WTC11 (cell line): ENCODE measurements around the gene TNRC18. TPM values are rescaled to one million over a fixed set of nuclear protein-coding genes. Genes with fewer than 3 reads are reported as not detected.

Experiments used
- ATAC-seq: fragments of 200-7000 bp; cut with Tn5 transposase; 2 replicates; pipeline ENCODE4 v1.10.0; 2021; ENCODE audit warnings: mild to moderate bottlenecking, moderate library complexity
- CTCF ChIA-PET: fragments of 300-600 bp; sonication (Branson Sonifier 250); formaldehyde crosslinking; loops from one replicate; lab custom pipeline; 2021; ENCODE audit warnings: antibody characterized with exemption; lab: Charles Lee
- POLR2A ChIA-PET: fragments of 350-600 bp; sonication (Branson Sonifier 250); formaldehyde crosslinking; loops from one replicate; lab custom pipeline; 2021; ENCODE audit warnings: antibody characterized with exemption; lab: Charles Lee
- DNase-seq: peaks from one replicate; pipeline ENCODE4 v3.0.0; 2021; ENCODE audit warnings: low spot score
- H3K27ac Mint-ChIP-seq: 2 replicates; pipeline ENCODE4 v1.8.0; 2021; ENCODE audit warnings: mixed read lengths
- H3K27me3 Mint-ChIP-seq: 2 replicates; pipeline ENCODE4 v1.8.0; 2021; ENCODE audit warnings: low read depth, mild to moderate bottlenecking, moderate library complexity, mixed read lengths
- H3K36me3 Mint-ChIP-seq: 2 replicates; pipeline ENCODE4 v1.8.0; 2021; ENCODE audit warnings: mixed read lengths
- H3K4me1 Mint-ChIP-seq: 2 replicates; pipeline ENCODE4 v1.8.0; 2022; ENCODE audit warnings: mixed read lengths
- H3K4me3 Mint-ChIP-seq: 2 replicates; pipeline ENCODE4 v1.8.0; 2021; ENCODE audit warnings: mild to moderate bottlenecking, moderate library complexity, mixed read lengths
- H3K9me3 Mint-ChIP-seq: 2 replicates; pipeline ENCODE4 v1.8.0; 2021; ENCODE audit warnings: mixed read lengths
- ARID4B ChIP-seq: sonication (generic); formaldehyde crosslinking; IDR thresholded peaks from 2 replicates; pipeline ENCODE4 v1.8.0; 2023; ENCODE audit warnings: missing genetic modification reagents, mild to moderate bottlenecking, borderline replicate concordance
- ATF6 ChIP-seq: sonication (generic); formaldehyde crosslinking; IDR thresholded peaks from 2 replicates; pipeline ENCODE4 v1.8.1; 2023; ENCODE audit warnings: mild to moderate bottlenecking, missing genetic modification reagents
- CDX4 ChIP-seq: fragments of 250-450 bp; sonication (Bioruptor Pico); IDR thresholded peaks from 2 replicates; pipeline ENCODE4 v1.9.0; 2021; ENCODE audit warnings: moderate library complexity, mild to moderate bottlenecking, inconsistent platforms, borderline replicate concordance
- CREB1 ChIP-seq: sonication (generic); formaldehyde crosslinking; IDR thresholded peaks from 2 replicates; pipeline ENCODE4 v1.8.0; 2023; ENCODE audit warnings: mild to moderate bottlenecking, missing genetic modification reagents
- CREM ChIP-seq: sonication (generic); formaldehyde crosslinking; IDR thresholded peaks from 2 replicates; pipeline ENCODE4 v1.8.1; 2022; ENCODE audit warnings: mild to moderate bottlenecking, missing genetic modification reagents, moderate library complexity
- E2F5 ChIP-seq: sonication (generic); formaldehyde crosslinking; IDR thresholded peaks from 2 replicates; pipeline ENCODE4 v1.8.1; 2022; ENCODE audit warnings: mild to moderate bottlenecking, moderate library complexity, missing genetic modification reagents
- GTF2I ChIP-seq: fragments of 250-450 bp; sonication (Bioruptor Pico); conservative IDR thresholded peaks from 2 replicates; pipeline ENCODE4 v1.4.0; 2021; ENCODE audit warnings: mild to moderate bottlenecking
- HMGXB4 ChIP-seq: sonication (generic); formaldehyde crosslinking; IDR thresholded peaks from 2 replicates; pipeline ENCODE4 v1.8.1; 2023; ENCODE audit warnings: mild to moderate bottlenecking, moderate library complexity, missing genetic modification reagents
- IRF2 ChIP-seq: sonication (generic); formaldehyde crosslinking; IDR thresholded peaks from 2 replicates; pipeline ENCODE4 v1.8.0; 2022; ENCODE audit warnings: low read depth, missing genetic modification reagents, borderline replicate concordance
- MAX ChIP-seq: sonication (generic); formaldehyde crosslinking; IDR thresholded peaks from 2 replicates; pipeline ENCODE4 v1.8.0; 2022; ENCODE audit warnings: mild to moderate bottlenecking, missing genetic modification reagents
- MLX ChIP-seq: sonication (generic); formaldehyde crosslinking; IDR thresholded peaks from 2 replicates; pipeline ENCODE4 v1.8.1; 2023; ENCODE audit warnings: mild to moderate bottlenecking, missing genetic modification reagents, moderate library complexity
- PREB ChIP-seq: sonication (generic); formaldehyde crosslinking; IDR thresholded peaks from 2 replicates; pipeline ENCODE4 v1.8.1; 2022; ENCODE audit warnings: mild to moderate bottlenecking, missing genetic modification reagents, moderate library complexity, borderline replicate concordance
- RELA ChIP-seq: sonication (generic); formaldehyde crosslinking; IDR thresholded peaks from 2 replicates; pipeline ENCODE4 v1.8.1; 2022; ENCODE audit warnings: missing genetic modification reagents, mild to moderate bottlenecking, borderline replicate concordance
- TCF7 ChIP-seq: sonication (generic); formaldehyde crosslinking; IDR thresholded peaks from 2 replicates; pipeline ENCODE4 v1.8.0; 2022; ENCODE audit warnings: mild to moderate bottlenecking, low read depth, missing genetic modification reagents, moderate library complexity
- TP53 ChIP-seq: sonication (generic); formaldehyde crosslinking; IDR thresholded peaks from 2 replicates; pipeline ENCODE4 v1.8.1; 2023; ENCODE audit warnings: mild to moderate bottlenecking, missing genetic modification reagents
- ZBTB21 ChIP-seq: sonication (generic); formaldehyde crosslinking; IDR thresholded peaks from 2 replicates; pipeline ENCODE4 v1.8.1; 2023; ENCODE audit warnings: mild to moderate bottlenecking, missing genetic modification reagents, borderline replicate concordance
- ZNF396 ChIP-seq: fragments of 250-450 bp; sonication (Bioruptor Pico); IDR thresholded peaks from 2 replicates; pipeline ENCODE4 v1.8.0; 2021; ENCODE audit warnings: mild to moderate bottlenecking, moderate library complexity, borderline replicate concordance
- ZNF671 ChIP-seq: fragments of 250-450 bp; sonication (Bioruptor Pico); IDR thresholded peaks from 2 replicates; pipeline ENCODE4 v1.8.0; 2021; ENCODE audit warnings: mild to moderate bottlenecking
- total RNA-seq: library from RNA; stranded (reverse); gene quantifications from 3 replicates; pipeline ENCODE4 v1.2.3, GENCODE V29; 2021

The TNRC18 gene
- total RNA-seq, 1 experiment from 2014 or later = 55.0 TPM

GRCh38 chr7:5291301-5291700 lies 132.3 kb downstream of the TNRC18 start:
- no peak for TF ChIP-seq GTF2I (CRISPR knock-in tag)
- TF ChIP-seq ZNF396 (CRISPR knock-in tag) = no peak
- TF ChIP-seq IRF2 (CRISPR knock-in tag) = no peak
- TF ChIP-seq ZNF671 (CRISPR knock-in tag) = no peak
- no peak for TF ChIP-seq CREB1 (CRISPR knock-in tag)
- no peak for TF ChIP-seq TP53
- no peak for TF ChIP-seq E2F5 (CRISPR knock-in tag)
- no peak for TF ChIP-seq RELA (CRISPR knock-in tag)
- no peak for TF ChIP-seq MAX (CRISPR knock-in tag)
- TF ChIP-seq ZBTB21 (CRISPR knock-in tag) = no peak
- no peak for TF ChIP-seq ATF6 (CRISPR knock-in tag)
- TF ChIP-seq ARID4B = no peak
- no peak for TF ChIP-seq HMGXB4
- TF ChIP-seq CDX4 (CRISPR knock-in tag) = no peak
- TF ChIP-seq PREB (CRISPR knock-in tag) = no peak
- TF ChIP-seq TCF7 (CRISPR knock-in tag) = no peak
- TF ChIP-seq MLX (CRISPR knock-in tag) = no peak
- no peak for TF ChIP-seq CREM (CRISPR knock-in tag)
- no peak overlapping the region for H3K4me3 Mint-ChIP-seq
- DNase-seq = no peak
- ATAC-seq = no peak
- no peak overlapping the region for H3K27ac Mint-ChIP-seq
- peaks cover 9% of the 10 kb centered on the region for H3K36me3 Mint-ChIP-seq
- H3K4me1 Mint-ChIP-seq = peaks cover 2% of the 10 kb centered on the region
- H3K27me3 Mint-ChIP-seq = peaks cover 4% of the 10 kb centered on the region; the same call in 1 of the 2 replicates
- H3K9me3 Mint-ChIP-seq = peaks cover 4% of the 10 kb centered on the region; the same call in 1 of the 2 replicates
- ChIA-PET CTCF (no interaction called here), POLR2A (no interaction called here)
